HCT116 (cell line): ENCODE results near the gene JAGN1. TPM values are rescaled to one million over a fixed set of nuclear protein-coding genes. Genes with fewer than 3 reads are reported as not detected.

Experiments used
- ATAC-seq: fragments of 200-7000 bp; cut with Tn5 transposase; 2 replicates; pipeline ENCODE4 v1.9.1; 2020; ENCODE audit warnings: mild to moderate bottlenecking, moderate library complexity
- BruUV-seq: library from RNA; stranded (reverse); fragments of 400-500 nt; replicated peaks from 2 replicates; lab custom pipeline; 2021; lab: Mats Ljungman, UMichigan
- CTCF ChIA-PET: fragments of 300-600 bp; sonication (Branson Sonifier 250); formaldehyde crosslinking; loops from one replicate; lab custom pipeline; 2021; ENCODE audit warnings: antibody characterized with exemption; lab: Charles Lee
- POLR2A ChIA-PET: fragments of 300-600, 350-600 bp; sonication (Branson Sonifier 250); formaldehyde crosslinking; loops from one replicate; lab custom pipeline; 2021; ENCODE audit warnings: antibody characterized with exemption; lab: Charles Lee
- RAD21 ChIA-PET, 2 experiments: fragments of 300-600 bp; sonication (Branson Sonifier 250); formaldehyde crosslinking; loops; one replicate each; lab custom pipeline; 2023; ENCODE audit warnings: low total read pairs in 2 of 2; ENCODE audit not compliant: uncharacterized antibody in 2 of 2, unreplicated experiment in 2 of 2, low non-redundant PET in 1 of 2; lab: Charles Lee
- DNase-seq: peaks from one replicate; pipeline ENCODE4 v3.0.0-alpha.2; 2010; ENCODE audit warnings: low read depth, low spot score
- H2AFZ ChIP-seq: fragments of 200-600 bp; shearing (Covaris generic), sonication (generic); 2 replicates; pipeline ENCODE4 v1.6.1; 2017; ENCODE audit warnings: low read depth, mixed run types, mixed read lengths, antibody characterized with exemption, low read length; ENCODE audit not compliant: poor library complexity, severe bottlenecking
- H3K27ac ChIP-seq: 2 replicates; pipeline ENCODE4 v1.5.1; 2012; ENCODE audit warnings: low read depth, low read length
- H3K27me3 ChIP-seq: fragments of 200-600 bp; sonication (generic); 2 replicates; pipeline ENCODE4 v1.6.1; 2016; ENCODE audit warnings: mixed run types, low read length, mixed read lengths; ENCODE audit not compliant: insufficient read depth
- H3K36me3 ChIP-seq, 2 experiments: fragments of 200-500 bp in 1 of 2; fragments of 200-600 bp in 1 of 2; sonication (Bioruptor generic) in 1 of 2; sonication (generic) in 1 of 2; 2 replicates each; pipeline versions ENCODE4 v1.5.1 to v1.6.1; 2014 to 2016; ENCODE audit warnings: low read length in 2 of 2, inconsistent platforms in 1 of 2, mixed read lengths in 1 of 2, mixed run types in 1 of 2; ENCODE audit not compliant: insufficient read depth in 2 of 2, control insufficient read depth in 1 of 2
- H3K4me1 ChIP-seq, 2 experiments: fragments of 200-600 bp in 1 of 2; sonication (generic) in 1 of 2; 2 replicates each; pipeline versions ENCODE4 v1.5.1 to v1.6.1; 2012 to 2017; ENCODE audit warnings: low read length in 2 of 2, inconsistent platforms in 1 of 2, mild to moderate bottlenecking in 1 of 2, mixed read lengths in 1 of 2, mixed run types in 1 of 2, moderate library complexity in 1 of 2; ENCODE audit not compliant: insufficient read depth in 2 of 2, control insufficient read depth in 1 of 2
- H3K4me2 ChIP-seq: fragments of 200-600 bp; sonication (generic); 2 replicates; pipeline ENCODE4 v1.6.1; 2017; ENCODE audit warnings: mixed run types, low read length, mixed read lengths
- H3K4me3 ChIP-seq, 2 experiments: fragments of 200-600 bp in 1 of 2; sonication (generic) in 1 of 2; replicated peaks in 1 of 2; 2 replicates each; pipeline ENCODE4 v1.5.1; 2011 to 2016; ENCODE audit warnings: low read length in 2 of 2, control low read depth in 1 of 2, low read depth in 1 of 2, mild to moderate bottlenecking in 1 of 2, mixed read lengths in 1 of 2, mixed run types in 1 of 2
- H3K79me2 ChIP-seq: fragments of 200-600 bp; sonication (generic); 2 replicates; pipeline ENCODE4 v1.6.1; 2017; ENCODE audit warnings: mild to moderate bottlenecking, mixed run types, low read length, moderate library complexity, mixed read lengths; ENCODE audit not compliant: insufficient read depth
- H3K9ac ChIP-seq: fragments of 200-600 bp; sonication (generic); 2 replicates; pipeline ENCODE4 v1.6.1; 2016; ENCODE audit warnings: low read length, mixed read lengths
- H3K9me2 ChIP-seq: fragments of 200-600 bp; sonication (generic), shearing (Covaris generic); 2 replicates; pipeline ENCODE4 v1.6.1; 2017; ENCODE audit warnings: mixed run types, mild to moderate bottlenecking, moderate library complexity; ENCODE audit not compliant: insufficient read depth
- H3K9me3 ChIP-seq, 2 experiments: fragments of 200-500 bp in 1 of 2; fragments of 200-600 bp in 1 of 2; sonication (Bioruptor generic) in 1 of 2; sonication (generic) in 1 of 2; 2 replicates each; pipeline ENCODE4 v1.6.1; 2014 to 2017; ENCODE audit warnings: low read length in 2 of 2, mixed read lengths in 2 of 2, inconsistent platforms in 1 of 2, low read depth in 1 of 2, mild to moderate bottlenecking in 1 of 2, mixed run types in 1 of 2, moderate library complexity in 1 of 2; ENCODE audit not compliant: control insufficient read depth in 1 of 2, insufficient read depth in 1 of 2
- H4K20me1 ChIP-seq: fragments of 200-600 bp; sonication (generic), shearing (Covaris generic); 2 replicates; pipeline ENCODE4 v1.6.1; 2017; ENCODE audit warnings: mixed run types, mild to moderate bottlenecking, moderate library complexity; ENCODE audit not compliant: insufficient read depth
- ATF3 ChIP-seq: IDR thresholded peaks from 2 replicates; pipeline ENCODE4 v1.6.1; 2012
- CBX3 ChIP-seq: IDR thresholded peaks from 2 replicates; pipeline ENCODE4 v1.6.1; 2012; ENCODE audit warnings: low read depth
- CEBPB ChIP-seq: IDR thresholded peaks from 2 replicates; pipeline ENCODE4 v1.6.1; 2012; ENCODE audit warnings: low read depth
- CTCF ChIP-seq, 3 experiments: fragments of 200-600 bp in 1 of 3; sonication (generic) in 1 of 3; IDR thresholded peaks in 2 of 3; conservative IDR thresholded peaks in 1 of 3; 2 replicates each; pipeline ENCODE4 v1.5.1; 2012 to 2017; ENCODE audit warnings: low read depth in 2 of 3, low read length in 2 of 3, antibody characterized with exemption in 1 of 3, borderline replicate concordance in 1 of 3, control low read depth in 1 of 3, mild to moderate bottlenecking in 1 of 3, mixed read lengths in 1 of 3, mixed run types in 1 of 3, moderate library complexity in 1 of 3; ENCODE audit not compliant: insufficient read depth in 1 of 3
- EGR1 ChIP-seq: IDR thresholded peaks from 2 replicates; pipeline ENCODE4 v1.6.1; 2012; ENCODE audit warnings: low read depth
- ELF1 ChIP-seq: IDR thresholded peaks from 2 replicates; pipeline ENCODE4 v1.6.1; 2012; ENCODE audit warnings: low read depth, borderline replicate concordance
- EZH2phosphoT487 ChIP-seq: fragments of 200-600 bp; IDR thresholded peaks from 2 replicates; pipeline ENCODE4 v1.6.1; 2018; ENCODE audit warnings: antibody characterized with exemption, borderline replicate concordance
- JUND ChIP-seq: IDR thresholded peaks from 2 replicates; pipeline ENCODE4 v1.6.1; 2012
- MAX ChIP-seq: IDR thresholded peaks from 2 replicates; pipeline ENCODE4 v1.6.1; 2012
- POLR2A ChIP-seq: IDR thresholded peaks from 2 replicates; pipeline ENCODE4 v1.7.0; 2011; ENCODE audit warnings: borderline replicate concordance; ENCODE audit not compliant: insufficient read depth, insufficient read length; ENCODE audit errors: extremely low read depth
- RAD21 ChIP-seq: IDR thresholded peaks from 2 replicates; pipeline ENCODE4 v1.6.1; 2012; ENCODE audit warnings: low read depth, mild to moderate bottlenecking
- REST ChIP-seq: IDR thresholded peaks from 2 replicates; pipeline ENCODE4 v1.6.1; 2012; ENCODE audit warnings: low read depth
- SIN3A ChIP-seq: IDR thresholded peaks from 2 replicates; pipeline ENCODE4 v1.6.1; 2012; ENCODE audit warnings: low read depth
- SP1 ChIP-seq: IDR thresholded peaks from 2 replicates; pipeline ENCODE4 v1.6.1; 2012; ENCODE audit warnings: low read depth
- TCF7L2 ChIP-seq: IDR thresholded peaks from 2 replicates; pipeline ENCODE4 v1.7.0; 2011; ENCODE audit warnings: borderline replicate concordance, inconsistent platforms; ENCODE audit not compliant: insufficient read depth, insufficient read length; ENCODE audit errors: extremely low read depth
- ZFX ChIP-seq: fragments of 450-650 bp; IDR thresholded peaks from 2 replicates; pipeline ENCODE4 v1.6.1; 2017
- ZNF274 ChIP-seq: fragments of 200-500 bp; sonication (Bioruptor generic); IDR thresholded peaks from 2 replicates; pipeline ENCODE4 v1.6.1; 2014; ENCODE audit warnings: mild to moderate bottlenecking, low read depth, low read length, inconsistent platforms
- intact Hi-C: fragments of 100-400 bp; cut with micrococcal nuclease; formaldehyde crosslinking; loops from 2 replicates; pipeline ENCODE4 v1.10.0; 2022
- total RNA-seq: library from RNA; stranded (reverse); gene quantifications from one replicate; pipeline ENCODE4 v1.2.1, GENCODE V29; 2021; ENCODE audit not compliant: unreplicated experiment

JAGN1 gene
- total RNA-seq, 1 experiment from 2014 or later = 33.4 TPM

GRCh38 chr3:9930804-9931418, 40.5 kb downstream of the JAGN1 start:
- intact Hi-C loops = loop anchor here (5.0 kb wide), 3 partner anchors 39 to 214 kb away; partner anchors contain the start of genes JAGN1 and RPUSD3
- RAD21 ChIA-PET = no interaction called here
- no TSS peak for BruUV-seq
- Histone ChIP-seq H3K4me2 (no peak overlapping the region), H4K20me1 (no peaks in the 10 kb centered on the region), H3K9me2 (no peaks in the 10 kb centered on the region)
- CTCF ChIA-PET = interaction anchor here (6.2 kb wide), 1 partner anchor 15 kb away, joined by 65 read pairs; no protein-coding TSS in a partner anchor
- TF ChIP-seq SIN3A (no peak), EZH2phosphoT487 (no peak), JUND (no peak), EGR1 (no peak), ZNF274 (no peak), CTCF (IDR thresholded peaks at IDR 0.05 in 2 of 3, conservative IDR thresholded peaks at IDR 0.05 in 1 of 3; ENCODE audit: borderline replicate concordance in 1 of 3, insufficient read depth in 1 of 3, low read depth in 2 of 3, low read length in 2 of 3) (peak in 1 of 3 experiments; percentile 23; a peak in 1 of 6 replicates), ZFX (no peak), REST (no peak), ATF3 (no peak), CEBPB (no peak), POLR2A (no peak), ELF1 (no peak), TCF7L2 (no peak), CBX3 (no peak), SP1 (no peak), RAD21 (peak; percentile 41; the same call in 1 of the 2 replicates), MAX (no peak)
- TF ChIP-seq, all 23 proteins: peak for 2
- Histone ChIP-seq H3K4me1 (peaks cover 9 to 24% of the 10 kb centered on the region in 2 experiments), H3K9ac (no peak overlapping the region), H3K36me3 (peaks cover 0 to 4% of the 10 kb centered on the region in 2 experiments; a peak in 1 of 4 replicates), H2AFZ (no peak overlapping the region), H3K79me2 (no peaks in the 10 kb centered on the region), H3K27ac (no peak overlapping the region), H3K4me3 (no peak overlapping the region), H3K27me3 (no peaks in the 10 kb centered on the region), H3K9me3 (no peaks in the 10 kb centered on the region)
- DNase-seq = no peak
- no peak for ATAC-seq
- POLR2A ChIA-PET = no interaction called here
